Right lobe of liver (tissue), 6 donors: ENCODE results near the gene BEGAIN. TPM values are rescaled to one million over a fixed set of nuclear protein-coding genes. Genes with fewer than 3 reads are reported as not detected.
A peak's percentile ranks its signal among the peaks of the same experiment; 100 is the strongest.

Experiments
- ATAC-seq, 4 donors: fragments of 200-7000 bp; cut with Tn5 transposase; one replicate each; pipeline ENCODE4 v1.9.1; 2020; ENCODE audit warnings: mild to moderate bottlenecking in 4 of 4, moderate library complexity in 4 of 4
- DNase-seq, 3 donors: peaks; one replicate each; pipeline ENCODE4 v3.0.0-alpha.2; 2020
- H3K27ac ChIP-seq, 3 donors: fragments of 200-600 bp; one replicate each; pipeline ENCODE4 v1.8.0; 2022
- H3K27me3 ChIP-seq, 2 donors: fragments of 200-600 bp; one replicate each; pipeline ENCODE4 v1.8.0; 2022
- H3K36me3 ChIP-seq, 4 donors: fragments of 200-600 bp; sonication (generic) in 1 of 4; one replicate each; pipeline versions ENCODE4 v1.5.1 to v1.8.0; 2017 to 2022; ENCODE audit warnings: control low read depth in 1 of 4
- H3K4me1 ChIP-seq, 4 donors: fragments of 200-600 bp; sonication (generic) in 1 of 4; one replicate each; pipeline versions ENCODE4 v1.5.1 to v1.8.0; 2017 to 2022; ENCODE audit warnings: control low read depth in 1 of 4
- H3K4me3 ChIP-seq, 3 donors: fragments of 200-600 bp; one replicate each; pipeline ENCODE4 v1.8.0; 2022
- H3K9me3 ChIP-seq, 4 donors: fragments of 200-600 bp; sonication (generic) in 1 of 4; one replicate each; pipeline versions ENCODE4 v1.5.1 to v1.8.0; 2017 to 2022; ENCODE audit warnings: control low read depth in 1 of 4
- POLR2A ChIP-seq: fragments of 450-650 bp; IDR thresholded peaks from one replicate; pipeline ENCODE4 v1.6.1; 2017; ENCODE audit warnings: antibody characterized with exemption, mild to moderate bottlenecking
- WGBS: methylation state at CpG from one replicate; pipeline ENCODE4 v1.1.6; 2018; ENCODE audit warnings: low coverage, low lambda C conversion rate; ENCODE audit not compliant: insufficient coverage; ENCODE audit errors: missing lambda C conversion rate; 5-methylcytosine and 5-hydroxymethylcytosine counted together
- intact Hi-C, 2 donors: fragments of 100-400 bp; cut with DNase I; formaldehyde crosslinking; loops; one replicate each; pipeline versions ENCODE4 v1.11.2 to v1.14.1; 2022
- total RNA-seq, 6 experiments: library from RNA; depleted of rRNA in 2 of 6; stranded (reverse); fragments of >200 nt in 2 of 6; fragmentation: NEBNext Ultra II Directional in 3 of 6; extraction: Animal tissue kit (Norgen Biotek cat#: 25700) in 3 of 6; gene quantifications; one replicate each; pipeline versions ENCODE4 v1.1.0 to v1.2.4, GENCODE V29; 2016 to 2023
- TF ChIP-seq, protein P1 (sequence below), 4 donors: fragments of 200-600 bp in 3 of 4; fragments of 450-650 bp in 1 of 4; IDR thresholded peaks; one replicate each; pipeline versions ENCODE4 v1.5.1 to v1.8.0; 2016 to 2022; ENCODE audit warnings: antibody characterized with exemption in 4 of 4, mild to moderate bottlenecking in 2 of 4
- donor health status: DM: no; HTN: yes; CAD: no.
- donor health status: DM: no; HTN: no; CAD: no.
- donor health status: DM: no; HTN: no; CAD: no.
- donor health status: DM: no; HTN: yes; CAD: no.
- donor health status: DM: no; HTN: yes; CAD: no.

Gene BEGAIN
- total RNA-seq, 6 experiments from 2014 or later: 0.12 to 0.61 (median 0.34) TPM

DNA sequence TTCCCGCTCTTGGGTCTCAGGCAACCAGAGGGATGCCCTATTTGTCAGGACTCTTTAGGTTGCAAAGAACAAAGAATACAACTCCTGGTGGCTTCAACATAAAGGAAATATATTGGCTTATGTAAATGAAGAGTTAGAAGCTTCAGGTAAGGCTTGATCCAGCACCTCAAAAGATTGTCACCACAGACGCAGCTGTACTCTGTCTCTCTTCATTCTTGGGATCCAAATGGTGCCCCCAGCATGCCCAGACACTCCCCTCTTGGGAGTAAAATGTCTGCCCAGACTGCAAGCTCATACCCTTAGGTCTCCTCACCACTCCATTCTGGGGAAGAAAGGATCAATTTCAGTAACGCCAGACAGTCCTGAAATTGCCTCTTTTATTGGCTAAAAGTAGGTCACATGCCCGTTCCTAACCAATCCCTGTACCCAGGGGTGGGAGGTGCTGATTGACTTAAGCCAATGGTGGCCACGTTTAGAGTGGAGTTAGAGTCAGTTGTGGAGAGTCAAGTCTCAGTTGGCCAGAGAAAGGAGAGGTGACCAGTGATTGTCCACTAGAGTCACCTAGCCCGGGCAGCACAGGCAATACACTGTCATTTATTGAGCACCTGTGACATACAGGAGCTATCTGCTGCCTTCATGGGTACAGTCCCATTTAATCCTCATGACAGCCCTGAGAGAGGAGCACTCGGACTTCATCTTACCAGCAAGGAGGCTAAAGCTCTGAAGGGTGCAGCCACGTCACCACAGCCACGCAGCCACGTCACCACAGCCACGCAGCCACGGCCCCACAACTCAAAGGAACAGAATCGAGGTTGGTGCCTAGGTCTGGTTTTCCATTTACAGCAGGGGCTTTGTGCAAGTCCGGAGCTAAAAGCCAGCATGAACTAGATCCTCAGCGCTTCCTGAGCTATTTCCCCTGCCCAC is 19.7 kb upstream of the BEGAIN start:
- Histone ChIP-seq H3K36me3 (no peaks in the 10 kb centered on the region), H3K9me3 (no peaks in the 10 kb centered on the region), H3K4me3 (no peak overlapping the region), H3K4me1 (no peaks in the 10 kb centered on the region), H3K27me3 (no peaks in the 10 kb centered on the region), H3K27ac (no peak overlapping the region)
- no peak for ATAC-seq
- TF ChIP-seq POLR2A: no peak
- TF ChIP-seq, protein P1, sequence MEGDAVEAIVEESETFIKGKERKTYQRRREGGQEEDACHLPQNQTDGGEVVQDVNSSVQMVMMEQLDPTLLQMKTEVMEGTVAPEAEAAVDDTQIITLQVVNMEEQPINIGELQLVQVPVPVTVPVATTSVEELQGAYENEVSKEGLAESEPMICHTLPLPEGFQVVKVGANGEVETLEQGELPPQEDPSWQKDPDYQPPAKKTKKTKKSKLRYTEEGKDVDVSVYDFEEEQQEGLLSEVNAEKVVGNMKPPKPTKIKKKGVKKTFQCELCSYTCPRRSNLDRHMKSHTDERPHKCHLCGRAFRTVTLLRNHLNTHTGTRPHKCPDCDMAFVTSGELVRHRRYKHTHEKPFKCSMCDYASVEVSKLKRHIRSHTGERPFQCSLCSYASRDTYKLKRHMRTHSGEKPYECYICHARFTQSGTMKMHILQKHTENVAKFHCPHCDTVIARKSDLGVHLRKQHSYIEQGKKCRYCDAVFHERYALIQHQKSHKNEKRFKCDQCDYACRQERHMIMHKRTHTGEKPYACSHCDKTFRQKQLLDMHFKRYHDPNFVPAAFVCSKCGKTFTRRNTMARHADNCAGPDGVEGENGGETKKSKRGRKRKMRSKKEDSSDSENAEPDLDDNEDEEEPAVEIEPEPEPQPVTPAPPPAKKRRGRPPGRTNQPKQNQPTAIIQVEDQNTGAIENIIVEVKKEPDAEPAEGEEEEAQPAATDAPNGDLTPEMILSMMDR (IDR thresholded peaks at IDR 0.05): no peak
- peak; percentile 3 to 23 (median 21) for DNase-seq
- intact Hi-C loops: no loop called here
- 60% methylated on average over 4 of the region's 15 CpGs for WGBS

- DNase-seq: peak; percentile 8 to 31 (median 27)
These were observed 18.8 kb upstream of the BEGAIN start for GRCh38 chr14:100605706-100606686.

GRCh38 chr14:100605230-100605629 is 18.0 kb upstream of the BEGAIN start:
- WGBS: 75% methylated on average over 1 of the region's 4 CpGs
- H3K4me1 ChIP-seq: no peaks in the 10 kb centered on the region
- ATAC-seq: no peak
- peak; percentile 14 to 34 (median 24) for DNase-seq
- intact Hi-C loops: no loop called here
- H3K27me3 ChIP-seq: no peaks in the 10 kb centered on the region
- no peaks in the 10 kb centered on the region for H3K36me3 ChIP-seq
- H3K9me3 ChIP-seq: no peaks in the 10 kb centered on the region
- no peak overlapping the region for H3K27ac ChIP-seq
- H3K4me3 ChIP-seq: no peak overlapping the region
- TF ChIP-seq, protein P1 (IDR thresholded peaks at IDR 0.05): no peak
- no peak for TF ChIP-seq POLR2A

More at GRCh38 chr14:100605706-100606686, 18.8 kb upstream of the BEGAIN start:
- WGBS: 75% methylated on average over 11 of the region's 29 CpGs
- intact Hi-C loops: no loop called here
- Histone ChIP-seq H3K27ac (no peak overlapping the region), H3K36me3 (no peaks in the 10 kb centered on the region), H3K27me3 (no peaks in the 10 kb centered on the region), H3K4me1 (no peaks in the 10 kb centered on the region), H3K9me3 (no peaks in the 10 kb centered on the region), H3K4me3 (no peak overlapping the region)
- ATAC-seq: no peak
- TF ChIP-seq, protein P1 (IDR thresholded peaks at IDR 0.05): no peak
- no peak for TF ChIP-seq POLR2A

- no peaks in the 10 kb centered on the region for H3K9me3 ChIP-seq
- WGBS: 83% methylated on average over 11 of the region's 24 CpGs
- DNase-seq (peak; percentile 8 to 38 (median 32)), ATAC-seq (no peak)
- H3K4me1 ChIP-seq: no peaks in the 10 kb centered on the region
- H3K27me3 ChIP-seq: no peaks in the 10 kb centered on the region
- intact Hi-C loops: no loop called here
- H3K4me3 ChIP-seq: no peak overlapping the region
- no peak overlapping the region for H3K27ac ChIP-seq
- H3K36me3 ChIP-seq: no peaks in the 10 kb centered on the region
- TF ChIP-seq, protein P1 (IDR thresholded peaks at IDR 0.05): no peak
- TF ChIP-seq POLR2A: no peak
These were observed 17.5 kb upstream of the BEGAIN start for GRCh38 chr14:100604709-100605108.
